HG02642 (cell line): ENCODE measurements around the gene PMAIP1.
"Not testable (repeated sequence)": the region's sequence is repeated elsewhere in the genome, so short reads cannot be mapped to it uniquely, and the experiment has no call there.

Experiments
- ATAC-seq: cut with Tn5 transposase; IDR thresholded peaks from one replicate; pipeline ENCODE4 v1.9.1; 2021; ENCODE audit warnings: mild to moderate bottlenecking; ENCODE audit not compliant: unreplicated experiment, poor library complexity

The PMAIP1 gene

DNA sequence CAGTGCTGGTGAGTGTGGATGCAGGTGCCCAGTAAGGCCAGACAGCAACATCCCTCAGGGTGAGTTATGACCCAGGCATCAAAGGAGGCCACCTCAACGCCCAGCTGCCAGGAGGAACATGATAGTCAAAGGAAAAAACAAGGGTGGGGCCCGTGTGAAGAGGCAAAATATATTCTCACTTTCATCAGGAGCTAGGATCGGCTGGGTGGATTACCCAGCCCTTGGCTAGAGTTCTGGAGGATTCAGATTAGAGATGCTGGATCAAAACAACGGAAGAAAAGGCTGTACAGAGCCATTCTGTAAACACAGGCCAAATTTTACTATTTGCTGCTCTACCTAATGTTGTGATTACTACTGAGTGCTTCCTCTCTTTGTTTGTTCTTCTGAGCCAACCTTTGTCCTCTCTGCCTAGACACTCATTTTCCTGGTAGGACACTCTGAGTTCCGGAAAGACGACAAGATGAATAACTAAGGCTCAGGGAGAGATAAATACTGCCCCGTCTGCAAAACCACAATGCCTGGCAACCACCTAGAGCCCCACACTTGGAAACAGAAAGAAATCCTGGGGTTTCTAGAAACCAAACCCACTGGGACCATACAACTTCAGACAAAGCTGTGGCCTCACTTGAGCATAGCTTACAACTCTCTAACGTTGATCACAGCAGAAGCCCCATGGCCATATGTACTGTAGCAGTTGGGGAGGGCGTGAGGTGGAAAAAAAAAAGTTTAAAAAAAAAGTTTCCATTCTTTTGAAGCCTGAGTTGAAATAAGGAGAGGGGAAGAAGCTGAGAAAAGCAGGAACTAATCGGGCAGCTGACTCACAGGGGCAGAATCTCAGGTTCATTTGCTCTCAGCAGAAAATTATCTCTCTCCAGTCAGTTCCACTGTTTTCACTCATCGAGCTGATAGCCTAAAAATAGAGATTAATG, 17.8 kb upstream of the PMAIP1 start:
- ATAC-seq: no peak

DNA sequence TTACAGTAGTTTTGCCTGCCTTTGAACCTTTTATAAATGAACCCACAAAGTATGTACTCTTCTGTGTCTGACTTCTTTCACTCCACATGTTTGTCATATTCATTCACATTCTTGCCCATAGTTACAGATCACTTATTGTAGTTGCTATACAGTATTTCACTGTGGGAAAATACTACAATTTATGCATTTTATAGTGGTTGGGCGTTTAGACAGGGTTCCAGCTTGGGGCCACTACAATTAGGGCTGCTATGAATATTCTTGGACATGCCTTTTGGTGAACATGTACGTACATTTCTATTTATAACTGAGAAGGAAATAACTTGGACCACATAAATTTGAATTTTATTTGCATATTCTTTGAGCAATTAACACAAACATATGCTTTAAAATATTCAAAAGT, 15.4 kb upstream of the PMAIP1 start:
- ATAC-seq: no peak

DNA sequence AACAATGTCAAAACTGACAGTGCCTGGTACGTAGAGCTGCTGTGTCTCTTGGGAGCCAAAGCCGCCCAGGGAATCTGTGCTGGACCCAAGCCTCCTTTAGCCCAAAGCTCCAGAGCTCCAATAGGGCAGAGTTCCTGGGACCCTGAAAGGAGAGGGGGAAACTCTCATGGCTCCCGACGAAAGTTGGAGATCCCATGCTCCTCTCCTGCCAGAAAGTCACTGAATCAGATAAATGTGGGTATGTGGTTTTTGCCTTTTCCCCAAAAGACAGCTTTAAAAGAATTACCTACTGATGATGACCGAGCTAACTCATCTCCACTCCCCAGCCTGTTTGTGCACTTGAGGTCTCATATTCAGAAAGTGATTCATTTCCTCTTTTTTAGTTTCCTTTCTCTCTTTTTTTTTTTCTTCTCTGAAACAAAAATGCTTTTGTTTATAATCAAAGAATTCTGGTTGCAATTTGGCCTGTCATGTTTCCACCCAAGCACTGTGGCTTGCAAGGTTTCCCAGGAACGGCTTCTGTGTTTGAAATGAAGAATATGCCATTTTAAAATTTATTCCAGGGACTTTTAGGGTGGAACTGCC, 14.1 kb upstream of the PMAIP1 start:
- ATAC-seq: peak; percentile 80

DNA sequence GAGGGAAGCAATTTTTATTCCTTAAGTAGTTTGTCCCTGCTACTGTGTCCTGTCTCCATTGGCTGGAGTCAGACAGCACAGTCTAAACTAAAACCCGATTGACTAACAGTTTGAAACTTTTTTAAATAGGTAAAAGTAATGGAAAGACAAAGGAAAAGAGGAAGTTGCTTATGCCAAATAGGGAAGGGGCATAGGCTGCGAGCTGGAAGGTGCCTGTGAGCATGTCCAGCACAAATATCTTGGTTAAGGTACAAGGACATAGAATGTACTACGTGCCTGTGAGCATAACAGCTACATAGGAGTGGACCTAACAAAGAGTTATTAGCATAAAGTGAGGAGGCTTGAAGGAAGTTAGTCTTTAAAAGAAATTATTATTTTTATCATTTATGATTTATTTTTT, 13.4 kb upstream of the PMAIP1 start:
- ATAC-seq: not testable (repeated sequence)

DNA sequence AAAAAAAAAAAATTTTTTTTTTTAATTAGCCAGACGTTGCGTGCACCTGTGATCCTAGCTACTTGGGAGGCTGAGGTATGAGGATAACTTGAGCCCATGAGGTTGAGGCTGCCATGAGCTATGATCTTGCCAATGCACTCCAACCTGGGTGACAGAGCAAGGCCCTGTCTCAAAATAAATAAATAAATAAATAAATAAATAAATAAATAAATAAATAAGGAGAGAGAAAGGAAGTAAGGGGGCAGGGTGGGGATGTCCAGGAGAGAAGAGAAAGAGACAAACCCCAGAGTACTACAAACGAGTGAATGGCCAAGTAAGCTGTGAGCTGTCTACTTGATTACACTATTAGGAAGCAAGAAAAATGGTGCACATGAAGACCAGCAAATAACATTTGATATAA, 7.7 kb upstream of the PMAIP1 start:
- ATAC-seq: no peak

DNA sequence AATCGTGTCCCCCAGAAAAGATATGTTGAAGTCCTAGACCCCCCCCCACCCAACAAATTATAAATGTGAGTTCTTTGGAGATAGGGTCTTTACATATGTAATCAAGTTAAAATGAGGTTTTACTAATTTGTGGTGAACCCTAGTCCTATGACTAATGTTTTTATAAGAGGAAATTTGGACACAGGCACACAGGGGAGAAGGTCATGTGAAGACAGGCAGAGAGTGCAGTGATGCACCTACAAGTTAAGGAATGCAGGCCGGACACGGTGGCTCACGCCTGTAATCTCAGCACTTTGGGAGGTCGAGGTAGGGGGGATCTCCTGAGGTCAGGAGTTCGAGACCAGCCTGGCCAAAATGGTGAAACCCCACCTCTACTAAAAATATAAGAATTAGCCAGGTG, 5.8 kb upstream of the PMAIP1 start:
- ATAC-seq: no peak

DNA sequence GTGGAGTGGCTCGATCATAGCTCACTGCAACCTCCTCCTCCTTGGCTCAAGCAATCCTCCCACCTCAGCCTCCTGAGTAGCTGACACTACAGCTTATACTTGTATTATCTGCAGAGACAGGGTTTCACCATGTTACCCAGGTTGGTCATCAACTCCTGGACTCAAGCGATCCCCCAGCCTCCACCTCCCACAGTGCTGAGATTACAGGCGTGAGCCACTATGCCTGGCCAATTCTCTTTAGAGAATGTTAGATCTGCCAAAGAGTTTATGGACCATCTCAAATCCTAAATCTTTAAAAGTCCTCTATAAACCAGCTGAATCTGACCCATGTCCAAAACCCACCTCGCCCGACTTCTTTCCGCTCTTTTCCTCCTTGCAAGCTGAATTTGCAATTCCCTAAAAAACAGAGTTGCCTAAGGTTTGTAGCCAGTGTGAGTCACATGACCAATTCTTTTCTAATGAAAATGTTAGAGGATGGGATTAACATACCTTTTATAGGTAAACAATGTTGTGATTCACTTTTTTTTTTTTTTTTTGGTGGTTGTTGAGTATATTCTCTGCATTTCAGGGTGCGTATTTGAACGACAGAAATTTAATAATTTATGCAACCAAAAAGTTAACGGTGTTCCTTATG, 2.4 kb upstream of the PMAIP1 start:
- no peak for ATAC-seq

DNA sequence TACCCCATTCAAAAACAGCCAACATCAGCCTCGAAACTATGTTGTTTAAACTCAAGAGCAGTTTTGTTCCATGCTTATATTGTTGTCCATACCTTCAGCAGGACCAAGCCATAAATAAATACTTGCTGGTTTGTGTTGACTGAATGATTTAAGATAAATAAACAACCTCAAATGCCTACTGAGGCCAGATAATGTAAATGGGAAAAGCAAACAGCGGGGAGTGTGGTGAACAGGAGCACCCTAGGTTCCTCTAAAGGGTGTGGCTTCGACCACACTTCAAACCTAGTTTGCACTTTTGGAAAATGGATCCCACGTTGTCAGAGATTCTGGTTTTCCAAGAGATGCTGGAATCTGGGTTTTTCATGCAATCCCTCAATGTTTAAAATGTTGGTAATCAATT, 1.7 kb upstream of the PMAIP1 start:
- no peak for ATAC-seq

DNA sequence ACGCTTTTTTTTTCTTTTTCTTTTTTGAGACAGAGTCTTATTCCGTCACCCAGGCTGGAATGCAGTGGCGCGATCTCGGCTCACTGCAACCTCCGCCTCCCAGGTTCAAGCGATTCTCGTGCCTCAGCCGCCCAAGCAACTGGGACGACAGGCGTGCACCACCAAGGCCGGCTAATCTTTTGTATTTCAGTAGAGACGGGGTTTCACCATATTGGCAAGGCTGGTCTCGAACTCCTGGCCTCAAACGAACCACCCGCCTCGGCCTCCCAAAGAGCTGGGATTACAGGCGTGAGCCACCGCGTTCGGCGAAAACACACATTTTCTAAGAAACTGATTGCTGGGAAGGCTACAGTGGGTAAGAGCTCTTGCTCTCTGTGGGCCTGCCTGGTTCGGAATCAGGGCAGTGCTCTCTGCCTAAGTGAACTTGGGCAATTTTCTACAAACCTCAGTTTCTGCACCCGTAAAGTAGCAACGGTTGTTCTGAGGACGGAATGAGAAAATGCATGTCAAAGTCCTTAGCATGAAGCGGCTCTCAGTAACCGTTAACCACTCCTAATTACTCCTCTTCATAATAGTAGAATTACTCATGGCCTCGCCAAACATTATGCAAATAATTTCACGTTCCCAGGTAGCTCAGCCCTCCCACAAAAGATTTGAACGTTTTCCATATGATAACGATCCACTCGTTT, 1.0 kb upstream of the PMAIP1 start:
- ATAC-seq: no peak

DNA sequence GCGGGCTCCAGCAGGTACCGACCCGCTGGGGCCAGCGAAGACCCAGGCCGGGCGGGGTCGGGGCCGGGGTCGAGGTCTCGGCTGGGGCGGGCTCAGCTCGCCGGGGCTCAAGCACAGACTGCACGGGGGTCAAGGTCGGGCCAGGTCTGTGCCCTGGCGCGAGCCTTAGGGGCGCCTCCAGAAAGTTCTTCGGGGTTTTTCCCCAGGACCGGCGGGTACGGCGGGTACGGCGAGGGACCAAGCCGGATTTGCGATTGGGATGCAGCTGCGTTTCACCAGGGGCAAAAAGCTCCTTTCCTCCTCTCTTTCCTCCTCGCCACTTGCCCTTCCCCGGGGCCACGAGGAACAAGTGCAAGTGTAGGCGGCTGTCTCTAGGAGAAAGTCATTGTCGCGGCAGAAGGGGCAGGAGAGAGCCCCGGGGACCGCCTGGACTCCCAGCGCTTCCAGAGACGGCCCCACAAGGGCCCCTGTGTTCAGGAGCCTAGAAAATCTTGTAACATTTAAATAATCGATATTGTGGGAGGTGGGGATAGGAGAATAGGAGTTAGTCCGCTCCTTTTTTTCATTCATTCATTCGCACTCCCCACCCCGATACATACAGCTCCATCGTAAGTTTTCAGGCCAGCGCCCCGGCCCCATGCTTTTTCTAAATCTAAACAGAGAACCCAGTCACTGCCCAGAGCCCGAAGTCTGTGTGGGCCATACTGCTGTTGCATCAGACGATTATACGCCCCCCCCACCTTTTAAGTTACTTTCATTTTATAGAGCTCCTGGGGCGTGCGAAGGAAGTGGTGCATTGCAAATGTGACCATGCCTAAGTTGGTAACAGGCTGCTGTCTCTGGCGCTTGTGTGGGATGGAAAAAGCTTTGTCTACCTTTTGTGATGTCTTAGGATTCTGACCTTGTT, 679 bp downstream of the PMAIP1 start:
- peak; percentile 36 for ATAC-seq

DNA sequence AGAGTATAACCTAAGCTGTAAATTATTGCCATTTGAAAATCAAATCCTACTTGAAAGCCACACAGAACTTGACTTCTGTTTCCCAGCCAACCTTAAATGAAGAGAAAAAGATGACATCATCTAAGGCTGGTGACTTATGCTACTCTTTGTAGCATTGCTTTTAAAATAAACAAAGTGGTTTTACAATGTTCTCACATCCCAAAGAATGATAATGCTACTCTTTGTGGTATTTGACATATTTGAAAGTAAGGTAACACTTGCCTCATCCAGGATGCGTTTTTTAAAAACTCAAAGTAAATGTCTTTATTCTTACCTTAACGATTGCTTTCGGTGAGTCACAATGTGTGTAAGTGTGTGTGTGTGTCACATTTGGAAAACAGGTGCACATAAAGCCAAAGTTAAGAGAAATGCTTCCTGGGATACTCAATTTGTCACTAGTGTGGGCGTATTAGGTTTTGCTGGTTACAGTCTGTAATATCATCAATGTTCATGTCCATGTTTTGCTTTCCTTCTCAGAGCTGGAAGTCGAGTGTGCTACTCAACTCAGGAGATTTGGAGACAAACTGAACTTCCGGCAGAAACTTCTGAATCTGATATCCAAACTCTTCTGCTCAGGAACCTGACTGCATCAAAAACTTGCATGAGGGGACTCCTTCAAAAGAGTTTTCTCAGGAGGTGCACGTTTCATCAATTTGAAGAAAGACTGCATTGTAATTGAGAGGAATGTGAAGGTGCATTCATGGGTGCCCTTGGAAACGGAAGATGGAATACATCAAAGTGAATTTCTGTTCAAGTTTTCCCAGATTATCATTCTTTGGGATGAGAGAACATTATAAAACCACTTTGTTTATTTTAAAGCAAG, 2.6 kb downstream of the PMAIP1 start:
- no peak for ATAC-seq

DNA sequence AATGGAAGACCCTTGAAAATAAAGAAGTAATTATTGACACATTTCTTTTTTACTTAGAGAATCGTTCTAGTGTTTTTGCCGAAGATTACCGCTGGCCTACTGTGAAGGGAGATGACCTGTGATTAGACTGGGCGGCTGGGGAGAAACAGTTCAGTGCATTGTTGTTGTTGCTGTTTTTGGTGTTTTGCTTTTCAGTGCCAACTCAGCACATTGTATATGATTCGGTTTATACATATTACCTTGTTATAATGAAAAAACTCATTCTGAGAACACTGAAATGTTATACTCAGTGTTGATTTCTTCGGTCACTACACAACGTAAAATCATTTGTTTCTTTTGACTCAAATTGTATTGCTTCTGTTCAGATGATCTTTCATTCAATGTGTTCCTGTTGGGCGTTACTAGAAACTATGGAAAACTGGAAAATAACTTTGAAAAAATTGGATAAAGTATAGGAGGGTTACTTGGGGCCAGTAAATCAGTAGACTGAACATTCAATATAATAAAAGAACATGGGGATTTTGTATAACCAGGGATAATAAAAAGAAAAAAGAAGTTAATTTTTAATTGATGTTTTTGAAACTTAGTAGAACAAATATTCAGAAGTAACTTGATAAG, 3.3 kb downstream of the PMAIP1 start:
- ATAC-seq: no peak

DNA sequence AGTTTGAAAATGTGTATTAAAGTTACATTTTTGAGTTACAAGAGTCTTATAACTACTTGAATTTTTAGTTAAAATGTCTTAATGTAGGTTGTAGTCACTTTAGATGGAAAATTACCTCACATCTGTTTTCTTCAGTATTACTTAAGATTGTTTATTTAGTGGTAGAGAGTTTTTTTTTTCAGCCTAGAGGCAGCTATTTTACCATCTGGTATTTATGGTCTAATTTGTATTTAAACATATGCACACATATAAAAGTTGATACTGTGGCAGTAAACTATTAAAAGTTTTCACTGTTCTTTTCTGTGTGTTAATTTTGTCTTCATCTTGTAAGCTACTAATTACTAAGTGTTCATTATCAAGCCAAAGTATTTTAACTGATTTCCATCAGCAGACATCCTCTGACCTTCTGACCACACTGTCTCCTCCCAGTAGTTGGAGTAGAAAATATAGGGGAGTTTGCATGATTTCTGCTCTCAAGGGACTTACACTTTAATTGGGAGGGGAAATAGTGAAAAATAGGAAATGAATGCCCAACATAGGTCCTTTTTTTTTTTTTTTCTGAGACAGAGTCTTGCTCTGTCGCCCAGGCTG, 4.3 kb downstream of the PMAIP1 start:
- no peak for ATAC-seq

DNA sequence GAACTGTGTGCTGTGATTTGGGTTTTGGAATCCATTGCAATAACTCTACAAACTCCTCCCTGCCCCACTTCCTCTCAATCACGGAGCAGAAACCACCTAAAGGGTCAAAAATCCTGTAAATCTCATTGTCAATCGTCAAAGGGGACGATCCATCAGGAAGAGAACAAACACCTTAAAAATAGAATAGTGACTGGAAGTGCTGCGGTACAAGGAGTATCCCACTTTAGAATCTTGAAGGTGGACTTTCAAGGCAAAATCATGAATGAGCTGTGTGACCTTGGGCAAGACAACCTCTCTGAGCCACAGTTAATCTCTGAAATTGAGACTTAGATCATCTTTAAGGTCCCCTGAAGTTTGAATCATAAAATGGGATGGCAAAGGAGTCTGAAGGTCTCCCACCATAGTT, 5.9 kb downstream of the PMAIP1 start:
- ATAC-seq: no peak

DNA sequence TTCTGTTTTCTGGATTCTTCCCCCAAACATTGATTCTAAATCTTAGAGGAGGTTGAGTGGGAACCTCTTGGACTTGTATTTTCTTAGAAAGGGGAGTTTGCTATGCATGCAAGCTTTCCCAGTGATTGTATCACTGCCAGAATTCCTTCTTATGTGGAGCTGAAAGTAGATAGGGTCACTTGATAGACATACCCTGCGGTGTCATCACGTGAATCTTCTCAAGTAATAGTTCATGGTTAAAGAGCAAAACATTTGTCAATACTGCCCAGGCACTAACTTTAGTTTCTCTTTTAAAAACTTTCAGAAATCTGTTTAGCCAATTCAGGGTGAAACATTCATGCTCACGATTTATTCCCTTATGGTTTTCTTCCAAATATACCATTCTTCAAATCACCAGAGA, 6.4 kb downstream of the PMAIP1 start:
- ATAC-seq: no peak

DNA sequence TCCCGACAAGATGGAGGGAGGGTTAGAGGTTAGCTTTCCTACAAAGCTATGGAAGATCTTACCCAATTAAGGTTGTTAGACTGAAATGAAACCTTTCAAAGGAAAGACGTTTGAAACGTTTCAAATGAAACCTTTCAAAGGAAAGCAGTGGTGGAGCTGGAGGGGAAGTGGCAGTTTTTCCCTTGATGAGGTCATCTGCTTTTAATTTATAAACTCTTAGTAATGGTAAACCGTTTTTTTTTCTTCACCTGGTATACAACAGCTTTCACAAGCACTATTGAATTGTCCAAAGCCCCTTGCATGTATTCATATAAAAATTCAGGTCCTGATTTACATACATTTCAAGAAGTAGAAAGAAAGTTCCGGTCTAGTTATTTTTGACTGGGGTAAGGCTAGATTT, 7.4 kb downstream of the PMAIP1 start:
- ATAC-seq: no peak

DNA sequence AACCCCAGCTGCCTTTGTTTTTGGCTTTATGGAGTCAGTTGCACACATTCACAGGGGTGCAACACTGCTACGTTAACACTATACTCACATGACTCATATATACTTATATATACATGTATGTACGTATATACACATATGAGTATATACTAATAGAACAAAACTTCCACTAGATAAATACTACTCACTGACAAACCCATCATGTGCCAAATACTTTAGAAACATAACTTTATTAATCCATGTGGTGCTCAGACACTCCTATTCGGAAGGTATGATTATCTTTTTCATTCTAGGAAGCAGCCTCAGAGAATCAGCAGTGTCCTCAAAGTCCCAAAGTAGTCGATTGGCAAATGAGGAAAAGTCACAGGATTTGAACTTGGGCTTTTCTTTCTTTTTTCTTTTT, 7.9 kb downstream of the PMAIP1 start:
- no peak for ATAC-seq

DNA sequence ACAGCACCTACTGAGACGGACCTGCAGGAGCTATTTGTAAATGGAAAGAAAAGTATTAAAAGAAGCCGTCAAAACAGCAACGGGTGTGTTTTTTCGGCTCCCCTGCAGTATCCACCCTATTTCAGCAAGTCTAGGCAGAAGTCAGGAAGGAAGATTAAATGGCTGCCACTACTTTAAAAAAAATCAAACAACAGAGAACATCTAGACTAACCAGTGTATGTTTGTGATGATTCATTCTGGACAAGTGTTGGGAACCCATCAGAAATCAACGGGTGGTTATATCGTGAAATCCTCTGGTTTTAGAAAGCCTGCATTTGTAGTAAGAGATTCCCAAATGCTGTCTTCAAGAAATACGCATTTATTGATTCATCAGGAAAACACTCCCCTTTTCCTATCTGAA, 9.0 kb downstream of the PMAIP1 start:
- no peak for ATAC-seq
